Measurements from ENCODE around the gene LPP.

Gene LPP

DNA sequence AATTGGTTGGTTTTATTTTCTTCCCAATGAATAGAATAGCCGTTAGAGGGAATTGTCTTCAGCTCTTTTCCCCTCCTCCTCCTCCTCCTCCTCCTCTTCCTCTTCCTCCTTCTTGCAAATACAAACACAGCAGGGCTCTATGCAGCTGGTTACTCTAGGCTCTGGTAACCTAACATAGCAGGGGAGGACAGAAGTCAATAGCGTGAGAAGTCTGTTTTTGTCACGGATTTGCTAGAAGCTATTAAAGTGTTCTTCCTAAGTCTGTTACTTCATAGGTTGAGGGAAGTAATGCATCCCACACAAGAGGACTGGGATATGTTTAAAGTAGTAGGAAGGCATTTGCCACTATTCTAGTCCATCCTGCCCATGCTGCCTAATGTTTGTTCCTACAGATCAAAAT lies 643.1 kb downstream of the LPP start:
- DNase-seq (ENCODE audit: low read depth): no peak

DNA sequence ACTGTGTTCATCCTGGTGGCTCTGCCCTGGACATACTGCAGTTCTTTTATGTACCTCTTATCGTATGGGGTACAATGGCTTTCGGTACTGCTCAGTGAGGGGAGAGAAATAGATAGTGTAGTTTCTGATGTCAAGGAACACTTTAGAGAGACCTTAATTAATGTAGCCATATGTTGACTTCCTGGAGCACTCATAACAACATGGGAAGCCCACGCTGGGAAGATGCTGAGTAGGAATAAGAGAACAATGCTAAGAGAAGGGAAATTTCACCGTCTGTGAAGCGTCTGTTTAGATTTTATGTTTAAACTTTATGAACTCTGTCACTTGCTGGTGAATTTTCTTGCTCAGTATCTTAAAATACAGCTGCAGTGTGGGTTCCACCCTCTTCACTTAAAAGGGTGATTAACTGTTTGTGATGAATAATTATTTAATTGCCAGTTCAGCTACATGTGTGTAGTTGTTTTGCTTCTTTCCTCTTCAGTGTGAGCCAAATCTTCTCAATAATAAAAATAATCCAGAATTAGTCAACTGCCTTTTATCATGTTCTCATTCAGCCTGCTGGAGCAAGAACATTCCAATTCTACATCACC lies 644.7 kb downstream of the LPP start:
- no peak for DNase-seq (ENCODE audit: low read depth)

DNA sequence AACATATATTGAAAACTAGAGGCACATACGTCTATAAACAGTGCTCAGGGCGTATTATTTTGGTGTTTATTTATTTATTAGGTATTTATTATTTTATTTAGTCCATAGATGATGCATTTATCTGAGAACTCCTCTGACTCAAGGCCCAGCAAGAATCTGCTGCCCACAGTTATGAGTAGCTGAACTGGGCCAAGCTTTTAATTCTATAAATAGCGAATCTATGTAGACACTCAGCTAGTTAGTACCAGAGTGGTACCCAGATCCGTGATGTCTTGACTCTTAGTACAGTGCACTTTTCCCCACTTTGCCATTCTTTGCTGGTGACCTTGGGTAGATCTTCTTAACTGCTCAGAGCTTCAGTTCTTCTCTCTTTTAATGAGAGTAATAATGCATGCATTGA lies 647.4 kb downstream of the LPP start:
- DNase-seq (ENCODE audit: low read depth): no peak

DNA sequence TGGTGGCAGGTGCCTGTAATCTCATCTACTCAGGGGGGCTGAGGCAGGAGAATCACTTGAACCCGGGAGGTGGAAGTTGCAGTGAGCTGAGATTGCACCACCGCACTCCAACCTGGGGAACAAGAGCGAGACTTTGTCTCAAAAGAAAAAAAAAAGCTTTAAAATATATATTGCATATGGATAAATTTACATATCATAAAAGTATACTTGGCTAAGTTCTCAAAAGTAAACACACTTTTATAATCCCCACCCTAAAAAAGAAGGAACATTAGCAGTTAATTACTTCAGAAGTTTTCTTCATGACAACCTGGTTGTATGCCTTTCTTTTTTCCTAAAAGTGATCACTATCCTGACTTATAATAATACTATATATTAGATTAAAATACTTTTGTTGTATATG lies 648.7 kb downstream of the LPP start:
- no peak for DNase-seq (ENCODE audit: low read depth)

GRCh38 chr3:188807006-188807405 lies 653.0 kb downstream of the LPP start:
- DNase-seq (ENCODE audit: low read depth): no peak

DNA sequence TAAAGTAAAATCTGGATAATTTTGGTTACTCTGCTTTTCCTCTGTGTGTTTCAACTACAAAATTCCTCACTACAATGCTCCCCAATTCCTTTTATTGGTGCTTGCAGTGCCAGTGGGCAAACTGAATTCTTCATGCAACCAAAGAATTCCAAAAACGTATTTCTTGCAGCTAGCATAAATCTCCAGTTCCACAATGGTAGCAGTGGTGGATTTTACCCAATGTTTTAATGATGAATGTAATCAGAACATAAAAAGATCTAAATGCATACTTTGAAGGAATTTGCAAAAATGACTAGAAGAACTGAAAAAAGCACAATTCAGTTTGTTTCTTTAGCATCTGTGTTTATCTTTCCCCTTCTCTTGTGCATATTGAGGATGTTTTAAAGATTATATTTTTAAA lies 658.2 kb downstream of the LPP start:
- no peak for DNase-seq (ENCODE audit: low read depth)

- no peak for DNase-seq (ENCODE audit: low read depth)
These were observed 660.6 kb downstream of the LPP start for GRCh38 chr3:188814581-188814980.

DNA sequence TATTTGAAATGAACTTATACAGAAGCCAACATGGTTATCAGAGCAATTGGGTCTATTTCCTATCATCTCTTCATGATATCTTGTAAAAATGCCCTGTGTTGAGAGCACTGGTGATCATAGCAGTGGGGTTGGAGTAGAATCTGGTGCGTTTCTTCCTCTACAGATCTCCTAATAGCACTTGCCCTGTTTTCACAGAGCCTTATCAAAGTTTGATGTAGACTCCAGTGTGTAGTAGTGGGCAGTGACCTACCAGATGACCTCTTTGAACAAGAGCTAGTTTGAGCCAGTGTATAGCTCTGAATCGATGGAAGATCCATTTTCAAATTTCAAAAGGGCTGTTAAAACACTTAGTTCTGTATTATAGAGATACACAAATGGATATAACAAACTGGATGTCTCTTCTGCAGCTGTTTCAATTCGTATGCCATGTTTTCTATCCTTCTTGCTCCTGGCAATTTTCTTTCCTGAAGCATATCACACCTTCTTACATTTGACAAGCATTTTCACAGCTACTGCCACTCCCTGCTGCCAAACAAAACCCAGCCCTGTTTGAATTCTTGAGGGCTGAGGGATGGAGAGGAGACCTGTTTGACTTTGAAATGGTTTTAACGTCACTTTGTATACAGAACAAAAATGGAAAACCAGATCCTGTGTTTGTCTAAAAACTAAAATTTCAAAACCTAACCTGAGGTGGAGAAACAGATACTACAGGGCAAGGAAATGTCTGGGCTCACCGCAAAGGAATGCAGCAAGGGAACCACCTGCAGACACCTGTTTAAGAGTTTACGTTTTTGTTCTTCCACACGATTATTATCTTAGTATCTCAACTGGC lies 663.4 kb downstream of the LPP start:
- DNase-seq (ENCODE audit: low read depth): no peak

GRCh38 chr3:188817935-188818269 lies 663.9 kb downstream of the LPP start:
- no peak for DNase-seq (ENCODE audit: low read depth)

GRCh38 chr3:188818282-188818681 lies 664.3 kb downstream of the LPP start:
- DNase-seq (ENCODE audit: low read depth): no peak

GRCh38 chr3:188819939-188820338 lies 666.0 kb downstream of the LPP start:
- DNase-seq (ENCODE audit: low read depth): no peak

DNA sequence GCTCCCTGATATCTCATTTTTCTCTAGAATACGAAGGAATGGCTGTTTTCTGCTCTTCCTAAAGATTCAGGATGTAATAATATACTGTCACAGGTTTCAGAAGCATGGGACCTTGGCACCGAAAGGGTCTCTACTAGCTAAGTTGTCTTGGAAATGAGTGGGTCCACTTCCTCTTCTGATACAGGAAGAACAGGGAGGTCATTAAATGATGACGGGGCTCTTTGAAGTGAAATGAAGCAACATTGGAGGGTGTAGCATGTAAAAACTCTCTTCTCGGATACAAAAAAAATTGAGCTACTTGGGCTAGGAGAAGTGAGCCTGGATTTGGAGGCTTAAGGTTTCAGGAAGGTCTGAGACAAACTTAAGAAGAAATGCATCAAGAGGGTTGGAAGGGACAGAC lies 668.0 kb downstream of the LPP start:
- DNase-seq (ENCODE audit: low read depth): no peak

- DNase-seq (ENCODE audit: low read depth): no peak
These were observed 668.5 kb downstream of the LPP start for GRCh38 chr3:188822411-188822810.

GRCh38 chr3:188824566-188824965 lies 670.6 kb downstream of the LPP start:
- no peak for DNase-seq (ENCODE audit: low read depth)

DNA sequence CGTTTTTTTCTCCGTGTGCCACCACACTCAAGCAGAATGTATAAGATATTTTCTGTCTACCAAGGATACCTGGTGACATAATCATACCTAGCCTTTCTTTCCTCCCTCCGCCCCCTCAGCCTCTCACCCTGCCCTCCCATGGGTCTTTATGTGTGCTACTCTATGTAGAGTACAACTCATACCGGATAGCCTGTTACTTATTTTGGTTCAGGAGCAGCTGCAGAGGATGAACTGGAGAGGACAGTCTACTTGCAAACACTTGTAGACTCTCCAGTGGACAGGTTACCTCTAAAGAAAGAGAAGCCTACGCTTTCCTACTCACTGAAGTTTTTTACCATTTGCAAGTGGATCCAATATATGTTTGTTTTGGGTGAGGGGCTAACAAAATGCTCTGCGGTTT lies 671.9 kb downstream of the LPP start:
- DNase-seq (ENCODE audit: low read depth): no peak

DNA sequence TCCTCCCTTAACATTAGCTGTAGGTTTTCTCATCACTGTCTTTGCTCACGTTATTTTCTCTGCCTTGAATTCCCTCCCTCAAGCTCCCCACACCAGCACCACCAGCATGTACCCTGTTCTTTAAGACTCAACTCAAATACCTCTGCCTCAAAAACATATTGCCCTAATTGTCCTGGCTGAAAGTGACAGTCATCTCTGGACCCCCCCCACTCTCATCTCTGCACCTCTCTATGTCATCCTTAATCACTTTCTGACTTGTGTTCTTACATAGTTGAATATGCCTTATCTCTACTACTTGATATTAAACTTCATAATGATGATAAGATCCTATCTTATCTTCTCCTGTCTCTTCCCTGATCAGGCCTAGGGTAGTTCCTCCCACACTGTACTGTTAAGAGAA lies 672.6 kb downstream of the LPP start:
- no peak for DNase-seq (ENCODE audit: low read depth)

DNA sequence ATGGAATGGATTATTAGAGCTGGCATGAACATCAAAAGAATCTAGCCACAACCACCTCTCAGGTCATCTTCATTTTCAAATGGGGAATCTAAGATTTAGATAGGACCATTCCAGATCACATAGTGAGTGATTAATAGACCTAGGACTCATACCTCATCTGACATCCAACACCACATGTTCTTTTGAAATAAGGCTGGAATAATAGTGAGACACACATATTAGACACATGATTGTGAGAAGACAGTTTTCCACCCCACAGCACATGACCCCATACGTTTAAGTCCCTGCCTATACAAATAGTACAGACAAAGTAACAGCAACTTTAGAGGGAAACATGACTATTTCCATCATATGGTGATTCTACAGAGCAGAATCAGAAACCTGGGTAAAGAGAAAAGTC lies 673.1 kb downstream of the LPP start:
- DNase-seq (ENCODE audit: low read depth): no peak

DNA sequence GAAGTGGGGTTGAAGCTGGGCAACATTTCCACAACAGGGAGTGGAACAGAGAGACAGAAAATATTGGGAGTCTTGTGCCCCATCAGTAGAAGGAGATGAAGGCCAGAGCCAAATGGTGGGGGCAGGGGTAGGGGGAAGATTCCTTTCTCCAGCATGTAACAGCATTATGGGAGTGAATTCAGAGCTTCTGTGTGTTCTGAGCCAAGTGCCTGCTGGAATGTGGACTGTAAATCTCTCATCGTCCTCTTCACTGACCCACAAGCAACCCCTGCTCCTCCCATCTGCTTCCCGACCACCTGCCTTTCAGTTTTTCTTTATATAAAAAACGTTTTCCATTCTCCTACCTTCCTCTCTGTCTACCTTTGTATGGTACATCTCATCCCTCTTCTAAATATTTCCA lies 673.6 kb downstream of the LPP start:
- DNase-seq (ENCODE audit: low read depth): no peak

DNA sequence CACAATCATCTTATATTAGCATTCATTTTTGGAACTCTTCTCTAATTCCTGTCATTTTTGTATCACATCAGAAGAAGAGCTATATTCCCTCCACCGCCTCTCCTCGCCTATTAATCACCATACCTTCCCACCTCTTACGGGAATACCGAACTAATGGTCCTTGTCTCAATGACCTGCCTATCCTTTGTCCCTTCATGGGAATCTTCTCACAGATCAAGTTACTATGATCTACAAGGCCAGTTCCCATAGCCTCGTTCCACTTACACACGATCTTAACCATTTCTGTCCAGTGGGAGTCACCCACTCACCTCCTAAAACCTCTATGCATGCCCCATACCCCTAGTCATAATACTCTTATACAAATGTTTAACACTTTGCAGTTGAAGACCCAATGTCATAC lies 675.2 kb downstream of the LPP start:
- no peak for DNase-seq (ENCODE audit: low read depth)

GRCh38 chr3:188829576-188829975 lies 675.6 kb downstream of the LPP start:
- no peak for DNase-seq (ENCODE audit: low read depth)

DNA sequence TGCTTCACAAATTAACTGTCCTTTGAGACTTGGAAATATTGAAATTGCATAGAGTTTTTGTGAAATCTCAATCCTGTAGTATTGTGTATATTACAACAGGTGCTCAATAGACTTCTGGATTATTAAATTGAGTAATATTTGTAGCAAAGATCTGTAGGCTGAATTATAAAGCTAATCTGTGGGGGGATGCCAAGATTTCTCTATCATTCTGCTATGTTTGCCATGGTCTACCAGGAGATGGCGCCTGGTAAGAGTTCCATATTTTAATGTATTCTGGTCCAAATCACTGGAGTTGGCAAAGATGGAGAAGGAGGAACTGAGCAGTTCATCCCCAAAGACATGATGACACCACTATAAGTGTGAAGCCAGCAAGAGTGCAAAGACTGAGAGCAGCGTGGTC lies 676.9 kb downstream of the LPP start:
- no peak for DNase-seq (ENCODE audit: low read depth)

GRCh38 chr3:188832146-188832545 lies 678.2 kb downstream of the LPP start:
- no peak for DNase-seq (ENCODE audit: low read depth)

GRCh38 chr3:188832961-188833721 lies 679.2 kb downstream of the LPP start:
- DNase-seq (ENCODE audit: low read depth): no peak

Data from stimulated activated CD8-positive, alpha-beta memory T cell treated with anti-CD3 and anti-CD28 coated beads, Interleukin-15, amount 100 ng/mL, for 24 hours (primary cell).